NCI-H1436 (cell line): ENCODE measurements around the gene FYB1.
"Not testable (repeated sequence)": the region's sequence is repeated elsewhere in the genome, so short reads cannot be mapped to it uniquely, and the experiment has no call there.

Experiments
- DNase-seq: peaks from one replicate; lab custom pipeline; 2025; lab: John Stamatoyannopoulos, UW

FYB1 gene

DNA sequence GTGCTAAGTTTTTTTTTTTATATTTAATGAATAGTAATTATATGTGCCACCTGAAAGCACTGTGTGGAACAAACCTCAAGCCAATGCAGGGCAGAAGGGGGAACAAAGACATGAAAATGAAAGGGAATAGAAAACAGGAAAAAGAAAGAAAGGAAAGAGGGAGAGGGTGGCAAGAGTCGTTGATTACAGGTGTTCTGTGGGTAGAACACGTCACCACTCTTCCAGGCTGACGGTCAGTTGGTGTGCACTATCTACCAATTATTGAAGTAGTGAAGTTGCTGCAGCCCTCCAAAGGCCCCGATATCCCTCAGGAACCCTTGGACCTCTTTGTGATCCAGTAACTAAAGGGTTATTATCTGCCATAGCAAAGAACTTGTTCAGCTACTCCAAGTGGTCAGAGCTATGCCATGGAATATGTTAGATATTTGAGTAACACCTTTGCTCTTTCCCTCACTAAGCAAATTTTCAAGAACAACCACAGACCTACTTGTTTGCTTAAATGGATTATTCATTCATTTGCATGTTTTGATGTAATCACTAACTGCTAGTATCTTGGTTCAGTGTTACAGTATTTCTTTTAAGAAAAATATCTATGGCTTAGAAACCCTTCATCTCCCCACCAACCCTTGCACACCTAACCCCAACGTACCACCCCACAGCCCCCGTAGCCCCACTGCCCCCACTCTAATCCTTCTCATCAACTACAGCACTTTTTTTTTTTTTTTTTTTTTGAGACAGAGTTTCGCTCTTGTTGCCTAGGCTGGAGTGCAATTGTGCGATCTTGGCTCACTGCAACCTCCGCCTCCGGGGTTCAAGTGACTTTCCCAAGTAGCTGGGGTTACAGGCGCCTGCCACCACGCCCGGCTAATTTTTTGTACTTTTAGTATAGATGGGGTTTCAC lies 31.3 kb downstream of the FYB1 start:
- DNase-seq, result no peak

GRCh38 chr5:39186722-39187539 lies 32.4 kb downstream of the FYB1 start:
- DNase-seq, result no peak

- DNase-seq, result no peak
Observed at GRCh38 chr5:39186289-39186688, 33.1 kb downstream of the FYB1 start.

DNA sequence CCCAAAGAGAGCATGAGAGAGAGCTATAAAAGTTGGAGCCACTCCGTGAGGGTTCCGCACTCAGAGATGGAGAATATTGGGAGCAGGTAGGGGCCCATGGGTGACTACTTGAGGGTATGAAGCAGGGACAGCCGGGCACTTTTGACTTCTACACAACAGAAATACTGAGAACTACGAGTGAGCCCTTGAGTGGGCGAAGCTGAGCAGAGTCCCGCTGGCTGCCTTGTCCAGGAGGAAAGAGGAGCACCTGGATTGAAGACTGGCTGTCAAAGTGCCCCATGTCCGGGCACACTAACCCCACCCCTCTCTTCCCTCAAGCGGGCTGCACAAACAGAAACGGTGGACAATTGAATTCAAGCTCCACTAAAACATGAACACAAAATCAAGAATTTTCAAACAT lies 33.6 kb downstream of the FYB1 start:
- DNase-seq, result no peak

GRCh38 chr5:39179561-39179960 lies 39.8 kb downstream of the FYB1 start:
- not testable (repeated sequence) for DNase-seq

GRCh38 chr5:39178861-39179260 lies 40.5 kb downstream of the FYB1 start:
- DNase-seq, result no peak

DNA sequence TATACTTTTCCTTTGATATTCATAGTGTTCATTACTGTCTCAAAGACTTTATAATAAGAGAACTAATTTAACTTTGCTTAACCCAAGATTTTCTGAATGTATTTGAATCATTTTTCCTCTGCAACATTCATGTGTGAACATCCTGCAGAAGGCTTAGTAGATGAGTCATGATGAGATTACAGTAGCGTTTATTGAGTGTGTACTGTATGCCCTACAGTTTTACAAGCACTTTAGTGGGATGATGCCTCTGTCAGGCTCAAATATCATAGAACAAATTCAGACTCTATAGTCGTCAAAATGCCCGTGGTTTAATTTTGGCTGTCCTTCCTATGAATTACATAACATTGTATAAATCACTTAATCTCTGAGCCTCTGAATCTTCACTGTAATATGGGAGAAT lies 41.2 kb downstream of the FYB1 start:
- no peak for DNase-seq

GRCh38 chr5:39177631-39177964 lies 41.8 kb downstream of the FYB1 start:
- DNase-seq, result no peak

- no peak for DNase-seq
Observed at GRCh38 chr5:39176759-39177630, 42.4 kb downstream of the FYB1 start.

DNA sequence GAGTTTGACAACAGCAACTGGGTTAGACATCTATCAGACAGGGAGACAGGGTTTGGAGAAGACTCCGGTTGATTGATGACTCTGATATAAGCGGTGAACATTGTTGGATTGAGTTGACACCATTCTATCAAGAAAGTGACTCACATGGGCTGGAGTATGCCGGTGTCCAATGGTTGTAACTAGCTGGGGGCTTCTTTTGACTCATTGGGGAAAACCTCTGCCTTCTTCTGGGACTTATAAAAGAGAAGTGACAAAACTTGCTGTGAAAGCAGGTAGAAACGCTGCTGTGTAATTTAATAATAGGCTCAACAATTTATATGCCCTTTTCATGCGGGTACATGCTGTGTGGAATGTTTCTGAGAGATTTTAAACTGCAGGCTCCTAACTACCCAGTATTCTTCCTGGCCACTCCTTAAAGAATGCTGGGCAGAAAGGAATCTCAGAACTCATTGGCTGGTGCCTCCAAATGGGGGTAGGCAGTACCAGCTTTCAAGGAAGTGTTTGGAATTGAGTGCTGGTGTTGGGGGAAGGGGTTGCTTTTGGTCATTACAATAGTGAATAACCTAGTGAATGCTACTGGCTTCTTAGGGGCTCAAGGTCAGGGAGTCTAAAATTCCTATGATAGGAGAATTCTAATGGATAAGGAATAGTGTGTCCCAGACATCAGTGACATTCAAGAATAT lies 43.9 kb downstream of the FYB1 start:
- DNase-seq, result no peak

- DNase-seq, result no peak
Observed at GRCh38 chr5:39173069-39173468, 46.3 kb downstream of the FYB1 start.

GRCh38 chr5:39172593-39172992 lies 46.8 kb downstream of the FYB1 start:
- no peak for DNase-seq

GRCh38 chr5:39171647-39172046 lies 47.7 kb downstream of the FYB1 start:
- no peak for DNase-seq

DNA sequence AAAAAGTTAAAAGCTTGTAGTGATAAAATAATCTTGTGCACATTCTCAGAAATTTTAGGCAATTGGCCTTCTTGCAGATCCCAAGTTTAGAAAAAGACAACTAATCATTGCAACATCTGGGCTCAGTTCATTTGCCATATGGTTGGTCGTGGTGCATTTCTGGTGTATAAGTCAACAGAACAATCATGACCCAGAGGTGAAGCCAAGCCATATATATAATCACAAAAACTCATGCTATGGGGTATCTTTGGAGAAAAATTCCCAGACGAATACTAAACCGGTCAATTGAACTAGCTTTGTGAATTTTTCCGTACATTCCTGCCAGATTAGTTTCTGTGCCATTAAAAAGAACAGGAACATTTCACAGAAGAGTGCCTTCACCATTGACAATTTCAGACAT lies 50.3 kb downstream of the FYB1 start:
- DNase-seq, result no peak

- DNase-seq, result no peak
Observed at GRCh38 chr5:39167972-39168342, 51.4 kb downstream of the FYB1 start.

DNA sequence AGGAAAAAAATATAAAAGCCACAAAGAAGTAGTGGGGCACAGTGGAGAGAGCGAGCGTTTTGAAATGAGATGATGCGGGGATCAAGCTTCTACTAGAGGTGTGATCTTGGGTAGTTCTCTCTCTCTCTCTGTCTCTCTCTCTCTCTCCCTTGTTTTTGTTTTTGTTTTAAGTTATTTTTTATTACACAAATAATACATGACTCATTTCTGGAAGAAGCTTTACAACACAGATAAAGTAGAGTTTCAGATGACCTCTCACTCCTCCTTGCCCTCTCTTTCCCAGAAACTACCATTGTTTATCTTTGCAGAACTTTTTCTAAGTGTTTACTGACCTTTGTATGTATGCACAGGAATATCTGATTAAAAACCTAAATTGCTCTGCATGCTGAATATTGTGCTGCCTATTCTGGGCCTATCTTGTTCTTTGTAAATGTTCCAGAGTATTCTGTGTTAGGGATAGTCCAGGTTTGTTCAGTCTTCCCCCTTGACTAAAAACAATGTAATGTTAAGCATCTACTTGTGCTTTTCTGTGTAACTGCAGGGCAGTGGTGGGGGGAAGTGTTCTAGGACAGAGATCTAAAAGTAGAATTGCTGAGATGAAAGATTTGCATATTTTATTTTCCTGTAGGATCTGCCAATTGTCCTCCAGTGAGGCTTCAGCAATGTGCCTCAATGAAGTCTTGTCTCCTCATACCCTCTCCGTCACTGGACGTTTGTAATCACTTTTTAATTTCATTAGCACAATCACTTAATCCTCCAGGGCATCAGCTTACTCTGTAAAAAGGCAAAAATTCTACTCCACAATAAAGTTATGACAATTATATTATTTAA lies 52.0 kb downstream of the FYB1 start:
- no peak for DNase-seq

DNA sequence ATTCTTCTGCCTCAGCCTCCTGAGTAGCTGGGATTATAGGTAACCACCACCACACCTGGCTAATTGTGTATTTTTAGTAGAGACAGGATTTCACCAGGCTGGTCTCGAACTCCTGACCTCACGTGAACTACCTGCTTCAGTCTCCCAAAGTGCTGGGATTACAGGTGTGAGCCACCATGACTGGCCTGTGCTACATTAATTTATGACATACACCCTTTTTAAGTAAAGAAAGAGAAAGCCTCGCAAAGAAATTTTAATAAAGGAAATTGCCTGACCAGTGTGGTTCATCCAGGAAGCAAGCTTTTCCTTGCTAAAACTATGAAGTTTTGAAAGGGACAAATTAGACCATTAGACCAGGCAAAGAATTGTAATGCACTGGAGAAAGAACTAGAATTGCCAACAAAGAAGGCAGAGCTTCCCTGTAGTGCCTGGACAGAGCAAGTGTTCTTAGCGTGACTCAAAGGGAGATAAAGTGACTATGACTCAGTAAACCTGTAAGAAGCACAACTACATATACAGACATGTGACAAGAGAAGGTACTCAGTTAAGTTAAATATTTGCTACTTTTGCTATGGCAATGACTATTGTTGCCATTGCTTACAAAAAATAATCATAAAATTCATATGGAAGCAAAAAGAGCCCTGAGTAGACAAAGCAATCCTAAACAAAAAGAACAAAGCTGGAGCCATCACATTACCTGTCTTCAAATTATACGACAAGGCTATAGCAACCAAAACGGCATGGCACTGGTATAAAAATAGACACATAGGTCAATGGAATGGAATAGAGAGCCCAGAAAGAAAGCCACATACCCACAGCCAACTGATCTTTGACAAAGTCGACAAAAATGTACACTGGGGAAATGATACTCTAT lies 54.6 kb downstream of the FYB1 start:
- DNase-seq, result no peak

GRCh38 chr5:39164016-39164415 lies 55.3 kb downstream of the FYB1 start:
- DNase-seq, result no peak

DNA sequence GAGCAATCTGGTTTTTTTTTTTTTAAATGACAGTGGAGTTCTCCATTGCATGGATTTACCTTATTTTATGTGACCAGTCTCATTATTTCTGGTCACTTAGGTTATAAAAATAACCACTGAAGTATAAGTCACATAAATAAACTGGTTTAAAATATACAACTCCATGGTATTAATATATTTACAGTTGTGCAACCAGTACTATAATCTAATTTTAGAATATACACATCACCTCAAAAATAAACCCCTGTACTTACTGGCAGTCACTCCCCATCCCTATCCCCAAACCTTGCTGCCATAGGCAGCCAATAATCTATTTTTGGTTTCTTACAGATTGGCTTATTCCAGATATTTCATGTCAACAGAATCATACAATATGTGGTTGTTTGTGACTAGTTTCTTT lies 57.8 kb downstream of the FYB1 start:
- DNase-seq, result no peak
